Right lobe of liver (tissue), 4 donors: ENCODE results near the gene F10.

Experiments used
- POLR2A ChIP-seq: fragments of 450-650 bp; IDR thresholded peaks from one replicate; pipeline ENCODE4 v1.6.1; 2017; ENCODE audit warnings: antibody characterized with exemption, mild to moderate bottlenecking
- TF ChIP-seq, protein P1 (sequence below), 4 donors: fragments of 200-600 bp in 3 of 4; fragments of 450-650 bp in 1 of 4; IDR thresholded peaks; one replicate each; pipeline versions ENCODE4 v1.5.1 to v1.8.0; 2016 to 2022; ENCODE audit warnings: antibody characterized with exemption in 4 of 4, mild to moderate bottlenecking in 2 of 4
- donor health status: DM: no; HTN: no; CAD: no.
- donor health status: DM: no; HTN: no; CAD: no.
- donor health status: DM: no; HTN: yes; CAD: no.

DNA sequence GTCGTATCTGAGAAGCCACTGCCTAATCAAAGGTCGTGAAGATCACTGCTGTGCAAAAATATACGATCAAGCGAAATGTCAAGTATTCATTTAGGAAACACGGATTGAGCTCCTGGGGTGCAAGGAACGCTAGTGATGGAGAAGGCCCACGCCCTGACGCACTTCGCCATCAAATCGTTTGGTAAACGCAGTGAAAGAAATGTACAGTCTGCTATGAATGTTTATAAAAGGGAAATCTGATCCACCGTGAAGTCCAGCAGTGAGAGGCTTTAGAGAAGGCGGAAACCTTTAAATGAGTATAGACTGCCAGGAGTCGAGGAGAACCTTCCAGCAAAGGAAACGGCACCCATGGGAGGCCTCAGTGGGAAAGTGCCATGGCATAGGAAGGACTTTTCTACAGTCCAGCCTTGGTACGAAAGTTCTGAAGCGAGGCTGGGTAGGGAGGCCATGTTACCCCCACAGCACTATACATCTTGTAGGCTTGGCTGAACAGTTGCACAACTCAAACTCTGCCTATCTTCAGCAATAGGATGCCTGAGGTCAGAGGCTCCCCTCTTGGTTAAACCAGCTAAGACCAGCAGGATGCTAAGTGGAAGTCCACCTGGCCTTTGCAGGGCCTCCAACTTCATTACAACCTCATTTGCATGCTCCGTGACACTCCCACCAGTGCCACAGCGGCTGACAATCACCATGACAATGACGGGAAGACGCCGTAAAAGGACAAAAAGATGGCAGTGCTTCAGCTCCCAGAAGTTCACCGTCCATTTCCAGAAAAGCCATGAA, 65.5 kb downstream of the F10 start:
- TF ChIP-seq, protein P1, sequence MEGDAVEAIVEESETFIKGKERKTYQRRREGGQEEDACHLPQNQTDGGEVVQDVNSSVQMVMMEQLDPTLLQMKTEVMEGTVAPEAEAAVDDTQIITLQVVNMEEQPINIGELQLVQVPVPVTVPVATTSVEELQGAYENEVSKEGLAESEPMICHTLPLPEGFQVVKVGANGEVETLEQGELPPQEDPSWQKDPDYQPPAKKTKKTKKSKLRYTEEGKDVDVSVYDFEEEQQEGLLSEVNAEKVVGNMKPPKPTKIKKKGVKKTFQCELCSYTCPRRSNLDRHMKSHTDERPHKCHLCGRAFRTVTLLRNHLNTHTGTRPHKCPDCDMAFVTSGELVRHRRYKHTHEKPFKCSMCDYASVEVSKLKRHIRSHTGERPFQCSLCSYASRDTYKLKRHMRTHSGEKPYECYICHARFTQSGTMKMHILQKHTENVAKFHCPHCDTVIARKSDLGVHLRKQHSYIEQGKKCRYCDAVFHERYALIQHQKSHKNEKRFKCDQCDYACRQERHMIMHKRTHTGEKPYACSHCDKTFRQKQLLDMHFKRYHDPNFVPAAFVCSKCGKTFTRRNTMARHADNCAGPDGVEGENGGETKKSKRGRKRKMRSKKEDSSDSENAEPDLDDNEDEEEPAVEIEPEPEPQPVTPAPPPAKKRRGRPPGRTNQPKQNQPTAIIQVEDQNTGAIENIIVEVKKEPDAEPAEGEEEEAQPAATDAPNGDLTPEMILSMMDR (IDR thresholded peaks at IDR 0.05) = no peak
- no peak for TF ChIP-seq POLR2A
